Amniotic stem cell (primary cell): Measurements from ENCODE around the gene NR6A1.

ENCODE experiments used
- DNase-seq: peaks from one replicate; lab custom pipeline; 2025; lab: John Stamatoyannopoulos, UW

NR6A1 gene

GRCh38 chr9:124526174-124526573 lies 244.9 kb downstream of the NR6A1 start:
- DNase-seq: no peak

- DNase-seq: no peak
Measured at GRCh38 chr9:124522121-124523098, 248.7 kb downstream of the NR6A1 start.

GRCh38 chr9:124521142-124521541 lies 250.0 kb downstream of the NR6A1 start:
- no peak for DNase-seq

- DNase-seq: no peak
Measured at GRCh38 chr9:124520206-124520596, 250.9 kb downstream of the NR6A1 start.

GRCh38 chr9:124518116-124518515 lies 253.0 kb downstream of the NR6A1 start:
- no peak for DNase-seq

GRCh38 chr9:124517600-124517999 lies 253.5 kb downstream of the NR6A1 start:
- DNase-seq: no peak

GRCh38 chr9:124514874-124515273 lies 256.2 kb downstream of the NR6A1 start:
- no peak for DNase-seq

GRCh38 chr9:124514125-124514524 lies 257.0 kb downstream of the NR6A1 start:
- DNase-seq: no peak

- no peak for DNase-seq
Measured at GRCh38 chr9:124513376-124513994, 257.6 kb downstream of the NR6A1 start.

- no peak for DNase-seq
Measured at GRCh38 chr9:124512806-124513204, 258.3 kb downstream of the NR6A1 start.

- DNase-seq: no peak
Measured at GRCh38 chr9:124511891-124512805, 259.0 kb downstream of the NR6A1 start.

GRCh38 chr9:124511426-124511840 lies 259.7 kb downstream of the NR6A1 start:
- DNase-seq: no peak

- DNase-seq: no peak
Measured at GRCh38 chr9:124510650-124511425, 260.3 kb downstream of the NR6A1 start.

GRCh38 chr9:124507880-124508423 lies 263.2 kb downstream of the NR6A1 start:
- no peak for DNase-seq

GRCh38 chr9:124506931-124507879 lies 263.9 kb downstream of the NR6A1 start, which contains the start of gene NR5A1:
NR5A1 (minus strand) TSS chr9:124507399; CDS start chr9:124503395, 4,004 bp downstream.
- no peak for DNase-seq

- DNase-seq: no peak
Measured at GRCh38 chr9:124506433-124506832, 264.7 kb downstream of the NR6A1 start.

GRCh38 chr9:124505901-124506346 lies 265.2 kb downstream of the NR6A1 start:
- no peak for DNase-seq

GRCh38 chr9:124505006-124505900 lies 265.9 kb downstream of the NR6A1 start:
- no peak for DNase-seq
